ENCODE results near the gene SHOX. TPM values are rescaled to one million over a fixed set of nuclear protein-coding genes. Genes with fewer than 3 reads are reported as not detected.
A peak's percentile ranks its signal among the peaks of the same experiment; 100 is the strongest.
"Not testable (repeated sequence)": the region's sequence is repeated elsewhere in the genome, so short reads cannot be mapped to it uniquely, and the experiment has no call there.

Gene SHOX
- polyA plus RNA-seq, 1 experiment, result 22.8 TPM

DNA sequence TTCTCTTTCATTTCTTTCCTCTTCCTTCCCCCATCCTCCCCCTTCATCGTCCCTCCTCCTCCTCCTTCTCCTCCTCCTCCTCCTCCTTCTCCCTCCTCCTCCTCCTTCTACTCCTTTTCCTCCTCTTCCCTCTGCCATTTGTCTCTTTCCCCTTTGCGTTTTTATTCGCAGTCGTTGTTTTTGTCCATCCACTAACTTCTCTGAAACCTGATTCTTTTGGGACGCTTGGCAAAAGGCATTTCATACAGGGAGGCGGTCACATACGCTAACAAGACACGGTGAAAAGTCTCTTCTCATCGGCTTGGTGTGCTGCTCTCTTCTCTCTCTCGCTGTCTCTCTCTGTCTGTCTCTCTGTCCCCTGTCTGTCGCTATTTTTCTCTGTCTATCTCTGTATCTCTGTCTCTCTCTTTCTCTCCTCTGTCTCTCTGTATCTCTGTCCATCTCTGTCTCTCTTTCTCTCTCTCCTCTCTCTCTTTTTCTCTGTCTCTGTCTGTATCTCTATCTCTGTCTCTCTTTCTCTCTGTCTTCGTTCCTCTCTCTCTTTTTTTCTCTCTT, 5.4 kb upstream of the SHOX start:
- ChIA-PET POLR2A (no interaction called here), CTCF (no interaction called here)
- Histone ChIP-seq H3K27me3 (ENCODE audit: control insufficient read depth, insufficient read depth, low read length) (no peaks in the 10 kb centered on the region), H3K4me3 (ENCODE audit: low read depth, low read length) (peak overlapping the region; percentile 51), H3K36me3 (ENCODE audit: control insufficient read depth, insufficient read depth, low read length) (peaks cover 2% of the 10 kb centered on the region)
- no peak for TF ChIP-seq CTCF (IDR thresholded peaks at IDR 0.05; ENCODE audit: insufficient read depth, low read depth, low read length)
- peak; percentile 74 for DNase-seq (ENCODE audit: low read depth)

- DNase-seq (ENCODE audit: low read depth); H3K36me3 ChIP-seq (ENCODE audit: control insufficient read depth, insufficient read depth, low read length); H3K27me3 ChIP-seq (ENCODE audit: control insufficient read depth, insufficient read depth, low read length); POLR2A ChIA-PET; CTCF ChIA-PET; H3K4me3 ChIP-seq (ENCODE audit: low read depth, low read length): not testable (repeated sequence)
Observed at GRCh38 chrX:626047-626446, 4.5 kb upstream of the SHOX start.

GRCh38 chrX:626745-627509, 3.7 kb upstream of the SHOX start:
- no peak for TF ChIP-seq CTCF (IDR thresholded peaks at IDR 0.05; ENCODE audit: insufficient read depth, low read depth, low read length)
- ChIA-PET POLR2A (no interaction called here), CTCF (no interaction called here)
- Histone ChIP-seq H3K27me3 (ENCODE audit: control insufficient read depth, insufficient read depth, low read length) (no peaks in the 10 kb centered on the region), H3K36me3 (ENCODE audit: control insufficient read depth, insufficient read depth, low read length) (no peaks in the 10 kb centered on the region; the same call in 1 of the 2 replicates), H3K4me3 (ENCODE audit: low read depth, low read length) (peak overlapping the region; percentile 54)
- no peak for DNase-seq (ENCODE audit: low read depth)

DNA sequence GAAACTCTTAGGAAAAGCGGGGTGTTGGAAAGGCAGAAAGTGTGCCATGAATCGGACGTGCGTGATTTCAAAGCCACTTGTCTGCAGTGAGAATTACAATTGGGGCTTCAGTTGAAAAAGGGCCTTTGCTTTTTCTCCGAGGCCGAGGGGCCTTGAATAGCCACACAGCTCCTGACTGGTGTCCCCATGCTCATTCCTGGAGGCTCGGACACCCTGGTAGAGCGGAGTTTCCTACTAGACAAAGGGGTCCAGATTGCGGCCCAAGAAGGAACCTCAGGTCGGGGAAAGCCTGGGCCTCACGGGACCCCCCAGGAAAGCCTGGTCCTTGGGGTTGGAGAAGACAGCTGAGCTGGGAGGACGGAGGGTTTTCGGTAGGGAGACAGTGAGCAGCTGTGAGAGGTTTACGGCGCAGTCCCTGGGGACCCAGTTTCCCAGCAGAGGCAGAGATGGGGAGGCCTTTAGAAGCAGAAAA, 3.0 kb upstream of the SHOX start:
- Histone ChIP-seq H3K4me3 (ENCODE audit: low read depth, low read length) (peak overlapping the region; percentile 54), H3K27me3 (ENCODE audit: control insufficient read depth, insufficient read depth, low read length) (no peaks in the 10 kb centered on the region), H3K36me3 (ENCODE audit: control insufficient read depth, insufficient read depth, low read length) (peaks cover under 1% of the 10 kb centered on the region)
- TF ChIP-seq CTCF (IDR thresholded peaks at IDR 0.05; ENCODE audit: insufficient read depth, low read depth, low read length), result no peak
- DNase-seq (ENCODE audit: low read depth), result no peak
- ChIA-PET POLR2A (no interaction called here), CTCF (no interaction called here)

DNA sequence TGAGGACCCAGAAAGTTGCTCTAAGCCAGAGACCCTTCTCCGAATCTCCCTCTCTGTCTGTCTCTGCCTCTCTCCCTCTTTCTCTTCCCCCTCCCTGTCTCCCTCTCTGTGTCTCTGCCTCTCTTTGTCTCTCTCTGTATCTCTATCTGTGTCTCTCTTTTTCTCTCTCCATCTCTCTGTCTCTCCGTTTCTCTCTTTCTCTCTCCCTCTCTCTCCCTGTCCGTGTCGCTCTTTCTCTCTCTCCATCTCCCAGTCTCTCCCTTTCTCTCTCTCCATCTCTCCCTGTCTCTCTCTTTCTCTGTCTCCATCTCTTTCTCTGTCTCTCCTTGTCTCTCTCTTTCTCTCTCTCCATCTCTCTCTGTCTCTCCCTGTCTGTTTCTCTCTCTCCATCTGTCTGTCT, 2.6 kb upstream of the SHOX start:
- DNase-seq (ENCODE audit: low read depth), result no peak
- ChIA-PET POLR2A (no interaction called here), CTCF (no interaction called here)
- Histone ChIP-seq H3K4me3 (ENCODE audit: low read depth, low read length) (peak overlapping the region; percentile 54), H3K36me3 (ENCODE audit: control insufficient read depth, insufficient read depth, low read length) (peaks cover 3% of the 10 kb centered on the region), H3K27me3 (ENCODE audit: control insufficient read depth, insufficient read depth, low read length) (no peaks in the 10 kb centered on the region)
- no peak for TF ChIP-seq CTCF (IDR thresholded peaks at IDR 0.05; ENCODE audit: insufficient read depth, low read depth, low read length)
